Epithelial cell of prostate (primary cell): ENCODE data around the gene LCK.

Experiments used
- DNase-seq: peaks from one replicate; pipeline ENCODE4 v3.0.0-alpha.2; 2011; ENCODE audit warnings: low read depth, low spot score
- H3K27ac ChIP-seq: fragments of 450-650 bp; 2 replicates; pipeline ENCODE4 v1.5.1; 2017; ENCODE audit warnings: mild to moderate bottlenecking

LCK gene

DNA sequence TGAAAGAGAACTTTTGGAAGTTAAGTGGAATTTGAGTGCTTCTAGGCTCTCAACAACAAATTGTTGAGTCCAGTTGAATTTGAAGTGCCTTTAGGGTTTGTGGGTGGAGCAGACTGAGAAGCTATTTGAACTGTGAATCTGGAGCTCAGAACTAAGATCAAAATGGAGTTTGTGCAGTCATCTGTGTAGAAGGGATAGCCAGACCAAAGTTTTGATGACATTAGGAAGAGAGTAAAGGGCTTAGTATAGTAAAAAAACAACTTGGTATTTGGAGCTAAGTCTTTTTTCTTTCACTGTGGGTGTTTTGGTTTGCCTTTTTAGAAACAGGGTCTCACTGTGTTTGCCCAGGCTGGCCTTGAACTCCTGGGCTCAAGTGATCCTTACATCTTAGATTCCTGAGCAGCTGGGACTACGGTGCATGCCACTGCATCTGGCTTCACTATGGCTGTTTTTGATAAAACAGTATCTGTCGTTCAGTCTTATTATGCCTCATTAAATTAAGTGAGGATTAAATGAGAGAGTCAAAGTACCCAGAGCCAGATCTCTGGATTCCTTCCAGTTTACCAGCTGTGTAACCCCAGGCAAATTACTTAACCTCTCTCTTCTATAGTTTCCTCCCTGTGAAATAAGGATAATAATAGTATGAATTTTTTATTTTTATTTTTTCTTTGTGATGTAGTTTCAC is 60.8 kb downstream of the LCK start:
- no peak overlapping the region for H3K27ac ChIP-seq
- DNase-seq, result no peak

DNA sequence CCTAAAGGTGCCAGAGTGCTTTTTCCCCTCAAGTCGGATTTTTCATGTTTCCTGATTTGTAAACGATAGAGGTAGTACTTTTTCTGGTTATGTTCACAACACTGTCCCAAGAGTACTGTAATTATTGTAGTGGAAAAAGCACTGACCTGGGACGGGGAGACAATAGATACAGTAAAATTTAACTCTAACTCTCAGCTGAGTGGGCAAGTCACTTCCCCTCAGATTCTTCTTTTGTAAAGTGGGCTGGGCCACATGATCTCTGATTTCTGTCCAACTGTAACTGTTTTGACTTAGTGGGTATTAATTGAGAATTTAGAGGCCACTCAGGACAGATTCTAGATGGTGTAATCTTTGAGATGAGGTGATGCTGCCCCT is 65.8 kb downstream of the LCK start:
- no peak overlapping the region for H3K27ac ChIP-seq
- DNase-seq, result no peak

DNA sequence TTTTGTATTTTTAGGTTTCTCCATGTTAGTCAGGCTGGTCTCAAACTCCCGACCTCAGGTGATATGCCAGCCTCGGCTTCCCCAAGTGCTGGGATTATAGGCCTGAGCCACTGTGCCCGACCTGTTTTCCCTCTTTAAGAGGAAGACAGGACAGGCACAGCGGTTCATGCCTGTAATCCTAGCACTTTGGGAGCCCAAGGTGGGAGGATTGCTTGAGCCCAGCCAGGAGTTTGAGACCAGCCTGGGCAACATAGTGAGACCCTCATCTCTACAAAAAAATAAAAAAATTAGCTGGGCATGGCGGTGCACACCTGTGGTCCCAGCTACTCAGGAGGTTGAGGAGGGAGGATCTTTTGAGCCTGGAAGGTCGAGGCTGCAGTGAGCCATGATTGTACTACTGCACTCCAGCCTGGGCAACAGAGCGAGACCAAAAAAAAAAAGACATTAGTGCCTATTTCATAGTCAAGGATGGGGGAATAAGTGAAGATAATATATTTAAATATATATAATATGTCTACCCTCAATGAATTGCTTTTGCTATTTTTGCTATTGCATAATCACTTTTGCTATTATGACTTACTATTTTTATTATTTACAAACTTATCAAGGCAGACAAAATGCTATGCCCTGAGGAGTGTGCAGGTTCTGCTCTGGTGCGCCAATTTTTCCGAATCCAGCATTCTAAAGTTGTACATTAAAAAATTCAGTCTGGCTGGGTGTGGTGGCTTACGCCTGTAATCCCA is 67.2 kb downstream of the LCK start:
- DNase-seq, result no peak
- H3K27ac ChIP-seq, result no peak overlapping the region

DNA sequence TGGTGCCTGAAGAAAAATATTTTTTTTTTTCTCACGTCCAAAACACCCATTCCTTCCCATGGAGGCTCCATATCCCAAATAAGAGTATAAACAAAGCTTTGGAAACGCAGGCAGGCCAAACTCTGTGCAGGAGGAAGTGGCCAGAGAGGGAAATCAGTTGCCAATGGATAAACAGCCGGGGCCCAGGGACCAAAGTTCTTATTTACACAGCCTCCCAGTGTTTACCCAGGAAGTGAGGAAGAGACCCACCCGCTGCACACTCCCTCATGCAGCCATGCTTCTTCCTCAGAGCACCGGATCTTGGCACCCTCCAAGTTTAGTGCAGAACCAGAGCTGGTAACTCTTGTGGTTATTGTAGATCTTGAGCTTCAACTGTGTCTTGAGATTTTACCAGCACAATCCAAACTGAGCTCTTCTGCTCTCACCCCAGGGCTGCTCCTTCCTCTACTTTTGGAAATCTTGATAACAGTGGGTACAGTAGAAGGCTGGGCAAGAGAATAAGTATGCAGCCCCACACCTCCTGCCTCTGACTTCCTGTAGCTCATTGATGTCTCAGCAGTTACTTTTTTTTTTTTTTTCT is 70.7 kb downstream of the LCK start:
- H3K27ac ChIP-seq, result peak overlapping the region; percentile 62
- DNase-seq, result no peak

DNA sequence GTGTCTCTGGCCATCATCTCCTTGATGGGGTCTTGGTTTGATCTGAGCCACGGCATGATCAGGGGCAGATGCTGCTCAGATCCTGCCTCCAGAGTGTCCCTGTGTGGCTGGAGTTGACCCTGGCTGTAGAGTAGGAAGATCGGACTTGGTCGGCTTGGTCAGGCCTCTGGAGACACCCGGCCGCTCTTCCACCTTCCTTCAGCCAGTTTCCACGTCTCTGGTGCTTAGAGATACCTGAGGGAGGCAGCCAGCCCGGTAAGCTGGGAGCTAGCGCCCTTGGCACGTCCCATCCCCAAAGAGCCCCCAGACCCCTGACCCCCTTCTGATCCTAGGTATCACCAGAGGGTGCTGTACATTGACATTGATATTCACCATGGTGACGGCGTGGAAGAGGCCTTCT is 76.1 kb downstream of the LCK start:
- no peak for DNase-seq
- H3K27ac ChIP-seq, result no peak overlapping the region

DNA sequence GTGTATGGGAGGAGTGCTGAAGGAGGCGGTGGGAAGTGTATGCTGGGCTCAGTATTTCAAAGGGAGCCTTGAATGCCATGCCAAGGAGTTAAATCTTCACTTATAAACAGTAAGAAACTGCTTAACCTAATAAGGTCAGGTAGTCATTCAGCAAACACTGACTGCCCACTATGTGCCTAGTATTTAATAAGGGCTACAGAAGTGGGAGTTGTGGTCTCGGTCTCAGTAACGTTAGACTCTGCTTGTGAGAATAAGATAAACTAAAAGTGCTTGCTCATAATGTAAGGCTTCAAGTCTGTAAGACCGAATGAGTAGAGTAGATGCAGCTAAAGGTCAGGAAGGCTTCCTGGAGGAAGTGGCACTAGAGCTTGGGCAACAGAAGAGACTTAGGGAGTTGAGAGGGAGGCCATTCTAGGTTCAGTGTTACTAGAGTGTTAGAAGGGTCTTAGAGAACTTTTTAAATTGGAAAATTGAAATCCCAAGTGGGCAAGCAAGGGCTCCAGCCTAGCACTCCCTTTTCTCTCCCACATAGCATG is 78.9 kb downstream of the LCK start:
- DNase-seq, result no peak

DNA sequence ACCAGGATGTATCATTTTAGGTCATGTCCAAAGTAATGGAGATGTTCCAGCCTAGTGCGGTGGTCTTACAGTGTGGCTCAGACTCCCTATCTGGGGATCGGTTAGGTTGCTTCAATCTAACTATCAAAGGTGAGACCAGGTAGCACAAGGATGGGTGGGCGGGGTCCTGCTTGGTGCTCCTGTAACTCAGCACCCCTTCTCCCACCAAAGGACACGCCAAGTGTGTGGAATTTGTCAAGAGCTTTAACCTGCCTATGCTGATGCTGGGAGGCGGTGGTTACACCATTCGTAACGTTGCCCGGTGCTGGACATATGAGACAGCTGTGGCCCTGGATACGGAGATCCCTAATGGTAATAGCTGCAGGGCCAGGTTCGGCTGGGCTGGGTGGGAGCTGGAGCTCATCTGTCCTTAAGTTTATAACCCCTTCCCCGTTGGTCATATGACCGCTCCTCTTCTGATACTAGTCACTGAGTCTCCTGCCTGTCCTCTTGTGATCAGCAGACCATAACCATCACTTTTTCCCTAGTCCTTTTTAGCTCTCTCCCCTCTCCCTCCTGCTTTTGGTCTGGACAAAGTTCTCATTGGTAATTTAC is 79.6 kb downstream of the LCK start:
- no peak for DNase-seq
- no peak overlapping the region for H3K27ac ChIP-seq

More for the DNA sequence above, 78.9 kb downstream of the LCK start:
- H3K27ac ChIP-seq, result no peak overlapping the region

DNA sequence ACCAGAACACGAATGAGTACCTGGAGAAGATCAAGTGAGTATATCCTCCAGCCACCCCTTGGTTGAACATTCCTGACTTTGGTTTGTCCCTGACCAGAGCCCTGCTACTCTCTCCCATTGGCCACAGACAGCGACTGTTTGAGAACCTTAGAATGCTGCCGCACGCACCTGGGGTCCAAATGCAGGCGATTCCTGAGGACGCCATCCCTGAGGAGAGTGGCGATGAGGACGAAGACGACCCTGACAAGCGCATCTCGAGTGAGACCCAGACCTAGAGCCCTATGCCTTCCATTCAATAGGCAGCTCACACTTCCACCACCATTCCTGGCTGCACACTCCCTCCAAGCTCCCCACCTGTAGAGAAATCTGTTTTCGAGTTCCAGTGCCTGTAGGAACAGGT is 80.5 kb downstream of the LCK start:
- H3K27ac ChIP-seq, result peak overlapping the region; percentile 52
- DNase-seq, result no peak

DNA sequence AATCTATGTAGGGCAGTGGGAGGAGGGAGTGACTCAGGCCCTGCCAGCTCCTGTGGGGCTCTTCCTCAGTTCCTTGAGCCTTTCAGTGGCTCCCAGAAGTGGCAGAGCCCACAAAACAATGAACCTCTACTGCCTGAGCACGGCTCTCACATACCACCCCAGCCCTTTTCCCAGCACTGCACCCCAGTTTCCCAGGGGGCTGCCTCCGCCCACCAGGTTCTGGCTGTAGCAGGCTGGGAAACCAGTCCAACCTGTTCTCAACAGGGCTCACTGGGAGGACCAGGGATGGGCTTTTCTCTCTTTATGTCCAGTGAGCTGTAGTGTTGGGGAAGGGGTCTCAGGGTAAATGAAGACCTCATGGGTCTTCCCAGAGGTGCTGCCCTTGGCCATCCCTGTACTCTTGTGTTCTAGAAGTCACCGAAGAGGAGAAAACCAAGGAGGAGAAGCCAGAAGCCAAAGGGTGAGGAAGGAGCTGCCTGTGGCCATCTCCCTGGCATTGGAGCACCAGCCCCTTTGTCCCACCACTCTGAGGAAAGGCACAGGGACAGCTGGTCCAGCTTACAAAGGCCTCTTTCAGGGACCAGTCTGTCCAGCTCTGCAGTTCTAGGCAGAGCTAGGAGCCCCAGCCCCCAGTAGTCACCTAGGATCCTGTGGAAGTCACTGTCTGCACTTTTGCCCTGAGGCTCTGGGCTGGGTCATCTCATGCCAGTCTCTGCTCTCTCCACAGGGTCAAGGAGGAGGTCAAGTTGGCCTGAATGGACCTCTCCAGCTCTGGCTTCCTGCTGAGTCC is 81.4 kb downstream of the LCK start:
- peak overlapping the region; percentile 52 for H3K27ac ChIP-seq
- DNase-seq, result no peak

DNA sequence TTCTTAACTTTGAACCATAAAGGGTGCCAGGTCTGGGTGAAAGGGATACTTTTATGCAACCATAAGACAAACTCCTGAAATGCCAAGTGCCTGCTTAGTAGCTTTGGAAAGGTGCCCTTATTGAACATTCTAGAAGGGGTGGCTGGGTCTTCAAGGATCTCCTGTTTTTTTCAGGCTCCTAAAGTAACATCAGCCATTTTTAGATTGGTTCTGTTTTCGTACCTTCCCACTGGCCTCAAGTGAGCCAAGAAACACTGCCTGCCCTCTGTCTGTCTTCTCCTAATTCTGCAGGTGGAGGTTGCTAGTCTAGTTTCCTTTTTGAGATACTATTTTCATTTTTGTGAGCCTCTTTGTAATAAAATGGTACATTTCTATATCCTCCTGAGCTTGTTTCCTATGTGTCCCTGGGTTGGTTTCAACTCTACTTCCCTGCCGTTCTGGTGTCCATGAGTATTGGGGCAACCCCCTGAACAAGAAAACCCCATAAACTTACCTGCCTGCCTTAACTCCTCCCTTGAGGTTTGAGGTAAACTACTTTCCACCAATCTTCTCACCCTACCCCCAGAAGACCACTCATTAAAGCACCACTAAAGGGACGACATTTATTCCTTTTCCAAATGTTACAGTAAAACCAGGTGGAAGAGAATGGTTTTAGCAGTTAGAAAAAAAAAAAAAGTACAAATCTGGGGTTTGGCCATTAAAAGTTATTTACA is 82.3 kb downstream of the LCK start:
- DNase-seq, result no peak
- H3K27ac ChIP-seq, result peak overlapping the region; percentile 52

DNA sequence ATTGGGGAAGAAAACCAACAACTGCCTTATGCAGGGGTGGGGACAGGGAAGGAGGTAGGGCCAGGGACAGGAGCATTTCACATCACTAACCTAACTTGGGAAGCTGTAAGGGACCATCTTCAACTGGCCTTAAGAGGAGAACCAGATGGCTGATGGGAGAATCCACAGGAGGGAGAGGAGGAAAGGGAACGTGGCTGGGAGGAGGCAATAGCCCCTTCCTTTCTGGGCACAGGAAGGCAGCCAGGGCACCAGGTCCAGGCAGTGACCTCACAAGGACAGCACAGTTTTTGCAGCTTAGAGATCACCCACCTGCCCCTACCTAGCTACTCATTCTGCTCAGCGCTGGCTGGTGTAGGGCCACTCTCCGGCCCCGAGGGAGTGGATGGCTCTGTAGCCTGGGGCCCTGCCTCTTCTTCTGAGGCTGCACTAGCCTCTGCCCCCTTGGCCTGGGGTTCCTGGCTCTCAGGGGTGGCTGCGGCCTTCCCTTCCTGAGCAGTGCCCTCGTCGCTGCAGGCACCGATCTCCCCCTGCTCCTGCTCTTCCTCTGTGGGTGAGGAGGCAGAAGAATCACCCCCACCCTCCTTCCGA is 83.3 kb downstream of the LCK start:
- no peak overlapping the region for H3K27ac ChIP-seq
- no peak for DNase-seq

DNA sequence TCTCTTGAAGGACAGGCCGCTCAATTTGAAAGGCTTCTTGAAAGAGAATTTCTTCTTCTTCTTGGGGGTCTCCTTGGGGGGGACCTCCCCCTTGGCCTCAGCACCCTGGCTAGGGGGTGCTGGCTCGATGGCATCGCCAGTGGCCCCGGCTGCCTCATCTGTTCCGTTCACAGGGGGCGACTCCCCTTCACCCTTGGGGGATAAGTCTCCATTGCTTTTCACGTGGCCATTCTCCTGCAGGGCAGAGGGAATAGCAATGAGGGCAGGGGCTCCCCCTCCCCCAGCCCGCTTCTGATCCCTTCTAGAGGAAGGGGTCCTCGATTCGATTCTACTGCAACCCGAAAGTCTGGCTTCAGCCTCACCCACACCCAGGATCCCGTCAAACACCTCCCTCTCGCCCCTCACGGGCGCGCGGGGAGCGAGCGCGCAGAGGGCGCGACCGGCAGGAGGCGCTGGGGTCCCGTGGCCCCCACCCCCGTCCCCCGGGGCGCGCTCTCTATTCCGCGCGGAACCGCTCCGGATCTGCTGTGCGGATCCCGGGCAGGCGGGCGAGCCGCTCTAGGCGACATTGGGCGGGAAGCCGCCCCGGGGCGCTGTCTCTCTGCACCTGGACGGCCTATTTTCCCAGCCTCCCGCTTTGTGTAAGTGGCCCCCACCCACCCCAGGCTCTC is 83.9 kb downstream of the LCK start:
- DNase-seq, result no peak
- no peak overlapping the region for H3K27ac ChIP-seq

DNA sequence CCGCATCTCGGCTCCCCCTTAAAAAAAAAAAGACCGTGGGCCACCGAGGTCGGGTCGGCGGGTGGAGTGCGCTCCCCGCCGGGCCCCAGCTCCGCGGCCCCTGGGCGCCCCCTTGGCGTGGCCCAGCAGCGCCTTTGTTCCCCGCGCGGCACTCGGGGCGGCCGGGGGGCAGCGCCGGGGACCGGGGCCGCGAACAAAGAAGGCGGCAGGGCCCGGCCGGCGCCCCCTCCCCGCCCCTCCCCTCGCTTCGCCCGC is 84.4 kb downstream of the LCK start:
- no peak for DNase-seq
- no peak overlapping the region for H3K27ac ChIP-seq
